ENCODE measurements around the gene HES2. TPM values are rescaled to one million over a fixed set of nuclear protein-coding genes. Genes with fewer than 3 reads are reported as not detected.
"Not testable (repeated sequence)": the region's sequence is repeated elsewhere in the genome, so short reads cannot be mapped to it uniquely, and the experiment has no call there.

HES2 gene
- total and polyA plus RNA-seq, 7 experiments from 2014 or later, result 0.56 TPM; not detected in 6

DNA sequence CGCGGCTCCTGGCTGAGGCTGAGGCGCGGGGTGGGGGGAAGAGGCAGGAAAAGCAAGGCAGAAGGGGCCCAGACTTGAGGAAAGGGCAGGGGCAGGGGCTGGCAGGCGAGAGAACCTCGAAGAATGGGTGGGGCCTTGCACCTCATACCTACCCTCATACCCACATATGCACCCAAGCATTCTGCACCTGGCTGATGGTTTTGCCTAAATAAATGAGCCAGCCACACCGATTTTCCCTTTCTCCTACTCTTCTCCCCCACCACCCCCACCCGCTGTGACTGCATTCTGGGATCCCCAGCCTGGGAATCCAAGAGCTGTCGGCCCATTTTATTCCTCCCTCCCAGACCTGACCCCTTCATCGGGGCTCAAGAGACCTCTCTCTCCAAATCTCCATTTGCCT is 30.8 kb upstream of the HES2 start:
- peaks cover 26 to 74% (median 28%) of the 10 kb centered on the region in 5 donors for H3K27me3 Mint-ChIP-seq
- H3K9me3 Mint-ChIP-seq; H3K4me3 ChIP-seq (ENCODE audit: low read length); H3K27ac ChIP-seq (ENCODE audit: low read depth, low read length); ATAC-seq; intact Hi-C loops (cut with micrococcal nuclease); H3K36me3 ChIP-seq (ENCODE audit: control insufficient read depth in 2 of 3, insufficient read depth in 3 of 3, low read length in 3 of 3); H3K36me3 Mint-ChIP-seq; H3K9me3 ChIP-seq (ENCODE audit: control insufficient read depth in 2 of 3, low read length in 3 of 3); DNase-seq: not testable (repeated sequence)
- peak overlapping the region in 1 of 9 donors; percentile 51 for H3K27ac Mint-ChIP-seq
- POLR2A ChIA-PET, result interaction anchor here (12.7 kb wide), 1 partner anchor 13 kb away, joined by 165 read pairs; the partner anchor contains the start of gene TNFRSF25
- peaks cover 4 to 19% of the 10 kb centered on the region in 2 donors for H3K4me1 ChIP-seq (ENCODE audit: control insufficient read depth in 2 of 2, insufficient read depth in 2 of 2, low read length in 2 of 2)
- peaks cover 4 to 12% of the 10 kb centered on the region in 2 donors for H3K27me3 ChIP-seq (ENCODE audit: control insufficient read depth in 2 of 2, insufficient read depth in 2 of 2, low read length in 2 of 2)
- H3K4me1 Mint-ChIP-seq, result peaks cover 15 to 32% (median 21%) of the 10 kb centered on the region in 7 donors
- CTCF ChIA-PET, result interaction anchor here (0.9 to 3.1 kb wide), 3 partner anchors 10 to 36 kb away, joined by 3 to 19 read pairs (median 4); no protein-coding TSS in a partner anchor
- peak overlapping the region in 1 of 10 donors; percentile 51 for H3K4me3 Mint-ChIP-seq

- no peak for DNase-seq
These were observed 30.3 kb upstream of the HES2 start for GRCh38 chr1:6450005-6450450.

DNA sequence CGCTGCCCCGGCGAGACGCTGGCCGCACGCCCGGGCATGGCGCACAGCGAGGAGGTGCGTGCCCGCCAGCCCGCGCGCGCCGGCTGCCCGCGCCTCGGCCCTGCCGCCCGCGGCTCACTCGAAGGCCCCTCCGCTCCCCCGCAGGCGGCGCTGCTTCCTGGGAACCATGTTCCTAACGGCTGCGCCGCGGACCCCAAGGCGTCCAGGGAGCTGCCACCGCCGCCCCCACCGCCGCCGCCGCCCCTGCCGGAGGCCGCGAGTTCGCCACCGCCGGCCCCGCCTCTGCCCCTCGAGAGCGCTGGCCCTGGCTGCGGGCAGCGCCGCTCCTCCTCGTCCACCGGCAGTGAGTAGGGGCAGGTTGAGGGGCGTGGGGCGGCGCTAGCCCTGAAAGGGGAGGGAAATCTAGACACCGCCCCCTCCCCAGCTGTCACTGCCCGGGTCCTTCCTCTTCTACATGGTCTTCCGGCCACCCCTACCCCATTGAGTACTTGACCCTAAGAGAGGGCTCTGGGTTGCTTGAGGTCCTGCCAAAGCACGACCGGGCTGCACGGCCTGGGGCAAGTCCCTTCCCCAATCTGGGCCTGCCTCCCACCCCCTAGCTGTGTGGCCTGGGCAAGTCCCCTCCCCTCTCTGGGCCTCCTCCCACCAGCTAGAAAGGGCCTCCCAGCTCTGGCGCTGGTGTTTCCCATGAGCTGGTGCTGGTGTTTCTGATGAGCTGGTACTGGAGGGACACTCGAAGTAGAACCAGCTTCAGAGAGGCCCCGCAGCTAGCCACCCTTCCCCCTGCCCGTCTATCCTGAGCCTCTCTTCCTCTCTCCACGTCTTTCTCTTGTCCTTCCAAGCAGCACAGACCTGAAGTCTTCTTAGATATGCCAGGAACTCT is 29.3 kb upstream of the HES2 start:
- ChIA-PET POLR2A (interaction anchor here (1.0 to 12.7 kb wide), 4 partner anchors 14 to 172 kb away, joined by 3 to 165 read pairs (median 3); partner anchors contain the start of genes HES2 and TNFRSF25), CTCF (interaction anchor here (1.1 to 3.1 kb wide), 7 partner anchors 11 to 97 kb away, joined by 3 to 19 read pairs (median 5); no protein-coding TSS in a partner anchor)
- peak overlapping the region; percentile 27 to 79 (median 46) for H3K4me3 Mint-ChIP-seq
- peaks cover 20 to 36% (median 25%) of the 10 kb centered on the region in 7 donors for H3K4me1 Mint-ChIP-seq
- peaks cover 0 to 4% (median 3%) of the 10 kb centered on the region in 5 donors for H3K36me3 Mint-ChIP-seq
- DNase-seq (peak in 5 of 9 donors; percentile 30 to 39 (median 35)), ATAC-seq (peak; percentile 45)
- H3K9me3 ChIP-seq (ENCODE audit: control insufficient read depth in 2 of 3, low read length in 3 of 3), result no peaks in the 10 kb centered on the region
- no peaks in the 10 kb centered on the region for H3K9me3 Mint-ChIP-seq
- H3K4me1 ChIP-seq (ENCODE audit: control insufficient read depth in 2 of 2, insufficient read depth in 2 of 2, low read length in 2 of 2), result peaks cover 4 to 19% of the 10 kb centered on the region in 2 donors
- intact Hi-C loops (cut with micrococcal nuclease), result loop anchor here (1.0 to 5.0 kb wide), 3 partner anchors 11 to 38 kb away; no protein-coding TSS in a partner anchor
- H3K27me3 Mint-ChIP-seq, result peaks cover 34 to 76% (median 39%) of the 10 kb centered on the region in 5 donors
- H3K27ac Mint-ChIP-seq, result peak overlapping the region in 2 of 9 donors; percentile 6 to 12
- H3K27ac ChIP-seq (ENCODE audit: low read depth, low read length), result no peak overlapping the region
- peaks cover 4 to 12% of the 10 kb centered on the region in 2 donors for H3K27me3 ChIP-seq (ENCODE audit: control insufficient read depth in 2 of 2, insufficient read depth in 2 of 2, low read length in 2 of 2)
- H3K4me3 ChIP-seq (ENCODE audit: low read length), result no peak overlapping the region
- H3K36me3 ChIP-seq (ENCODE audit: control insufficient read depth in 2 of 3, insufficient read depth in 3 of 3, low read length in 3 of 3), result no peaks in the 10 kb centered on the region

More at GRCh38 chr1:6450005-6450450, 30.3 kb upstream of the HES2 start:
- H3K27me3 ChIP-seq (ENCODE audit: control insufficient read depth in 2 of 2, insufficient read depth in 2 of 2, low read length in 2 of 2), result peaks cover 4 to 12% of the 10 kb centered on the region in 2 donors
- no peak overlapping the region for H3K27ac ChIP-seq (ENCODE audit: low read depth, low read length)
- H3K9me3 ChIP-seq (ENCODE audit: control insufficient read depth in 2 of 3, low read length in 3 of 3), result no peaks in the 10 kb centered on the region
- ATAC-seq, result no peak
- peak overlapping the region in 5 of 10 donors; percentile 16 to 79 (median 54) for H3K4me3 Mint-ChIP-seq
- ChIA-PET CTCF (interaction anchor here (1.0 to 3.1 kb wide), 7 partner anchors 10 to 96 kb away, joined by 3 to 19 read pairs (median 4); no protein-coding TSS in a partner anchor), POLR2A (interaction anchor here (1.0 to 12.7 kb wide), 3 partner anchors 13 to 171 kb away, joined by 3 to 165 read pairs (median 3); partner anchors contain the start of gene TNFRSF25)
- peaks cover 0 to 3% (median 0%) of the 10 kb centered on the region in 5 donors for H3K36me3 Mint-ChIP-seq
- no peak overlapping the region for H3K4me3 ChIP-seq (ENCODE audit: low read length)
- no peaks in the 10 kb centered on the region for H3K36me3 ChIP-seq (ENCODE audit: control insufficient read depth in 2 of 3, insufficient read depth in 3 of 3, low read length in 3 of 3)
- peaks cover 28 to 75% (median 30%) of the 10 kb centered on the region in 5 donors for H3K27me3 Mint-ChIP-seq
- H3K4me1 Mint-ChIP-seq, result peaks cover 16 to 33% (median 22%) of the 10 kb centered on the region in 7 donors
- intact Hi-C loops (cut with micrococcal nuclease), result no loop called here
- H3K27ac Mint-ChIP-seq, result no peak overlapping the region
- H3K9me3 Mint-ChIP-seq, result no peaks in the 10 kb centered on the region
- H3K4me1 ChIP-seq (ENCODE audit: control insufficient read depth in 2 of 2, insufficient read depth in 2 of 2, low read length in 2 of 2), result peaks cover 4 to 19% of the 10 kb centered on the region in 2 donors

DNA sequence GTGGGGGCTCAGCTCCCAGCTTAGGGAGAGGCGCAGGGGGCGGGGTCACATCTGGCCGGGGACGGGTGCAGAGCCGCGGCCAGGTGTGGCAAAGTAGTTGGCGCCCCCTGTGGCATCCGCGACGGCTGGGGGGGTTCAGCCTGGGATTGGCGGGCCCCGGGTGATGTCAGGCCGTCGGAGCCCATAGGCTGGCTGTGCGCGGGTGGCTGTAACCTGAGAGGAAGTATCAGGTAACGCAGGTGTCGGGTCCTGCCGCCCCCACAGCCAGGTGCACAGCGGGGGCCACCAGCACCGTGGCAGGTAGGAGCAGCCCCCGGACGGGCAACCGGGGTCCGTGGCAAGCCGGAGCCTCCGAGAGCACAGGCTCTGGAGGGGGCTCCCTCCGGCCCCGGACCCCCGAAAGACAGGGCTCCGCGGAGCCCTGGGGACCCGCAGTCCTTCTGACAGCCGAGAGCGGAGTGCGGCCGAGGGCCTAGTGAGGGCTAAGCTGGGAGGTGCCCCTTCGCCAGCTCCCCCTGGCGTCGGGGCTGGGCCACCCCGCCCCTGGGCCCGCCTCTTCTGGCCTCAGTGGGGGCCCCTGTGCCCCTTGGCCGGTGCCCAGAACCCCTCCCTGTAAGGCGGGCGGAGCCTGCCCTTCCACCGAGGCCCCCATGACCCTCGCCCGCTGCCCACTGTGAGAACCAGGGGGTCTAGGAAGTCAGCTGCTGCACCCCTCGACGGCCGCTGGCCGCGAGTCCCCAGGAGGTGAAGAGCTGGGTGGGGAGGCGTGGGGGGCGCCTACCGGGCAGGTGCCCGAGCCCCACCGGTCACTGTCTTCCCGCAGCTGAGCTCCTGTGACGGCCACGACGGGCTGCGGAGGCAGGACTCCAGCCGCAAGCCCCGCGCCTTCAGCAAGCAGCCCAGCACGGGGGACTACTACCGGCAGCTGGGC is 28.4 kb upstream of the HES2 start:
- no peak overlapping the region for H3K27ac ChIP-seq (ENCODE audit: low read depth, low read length)
- POLR2A ChIA-PET, result interaction anchor here (1.1 to 12.7 kb wide), 3 partner anchors 15 to 38 kb away, joined by 3 to 165 read pairs (median 3); partner anchors contain the start of genes HES2 and TNFRSF25
- H3K36me3 Mint-ChIP-seq, result peaks cover 0 to 4% (median 0%) of the 10 kb centered on the region in 5 donors
- H3K27me3 ChIP-seq (ENCODE audit: control insufficient read depth in 2 of 2, insufficient read depth in 2 of 2, low read length in 2 of 2), result peaks cover 4 to 12% of the 10 kb centered on the region in 2 donors
- no peaks in the 10 kb centered on the region for H3K9me3 ChIP-seq (ENCODE audit: control insufficient read depth in 2 of 3, low read length in 3 of 3)
- peaks cover 26 to 67% (median 32%) of the 10 kb centered on the region in 5 donors for H3K27me3 Mint-ChIP-seq
- H3K4me1 Mint-ChIP-seq, result peaks cover 13 to 30% (median 18%) of the 10 kb centered on the region in 7 donors
- peak overlapping the region; percentile 35 to 79 (median 66) for H3K4me3 Mint-ChIP-seq
- intact Hi-C loops (cut with micrococcal nuclease), result loop anchor here (1.0 to 5.0 kb wide), 3 partner anchors 12 to 39 kb away; no protein-coding TSS in a partner anchor
- H3K9me3 Mint-ChIP-seq, result no peaks in the 10 kb centered on the region
- CTCF ChIA-PET, result interaction anchor here (0.9 to 3.1 kb wide), 4 partner anchors 25 to 98 kb away, joined by 3 to 19 read pairs (median 4); no protein-coding TSS in a partner anchor
- H3K4me3 ChIP-seq (ENCODE audit: low read length), result peak overlapping the region; percentile 24
- DNase-seq (peak in 8 of 9 donors; percentile 29 to 70 (median 51)), ATAC-seq (peak; percentile 75)
- peaks cover 4 to 19% of the 10 kb centered on the region in 2 donors for H3K4me1 ChIP-seq (ENCODE audit: control insufficient read depth in 2 of 2, insufficient read depth in 2 of 2, low read length in 2 of 2)
- H3K27ac Mint-ChIP-seq, result no peak overlapping the region
- no peaks in the 10 kb centered on the region for H3K36me3 ChIP-seq (ENCODE audit: control insufficient read depth in 2 of 3, insufficient read depth in 3 of 3, low read length in 3 of 3)

GRCh38 chr1:6447016-6447817 is 27.5 kb upstream of the HES2 start:
- intact Hi-C loops (cut with micrococcal nuclease), result loop anchor here in 1 of 2 donors (5.0 kb wide), 1 partner anchor 40 kb away; no protein-coding TSS in a partner anchor
- peaks cover 4 to 19% of the 10 kb centered on the region in 2 donors for H3K4me1 ChIP-seq (ENCODE audit: control insufficient read depth in 2 of 2, insufficient read depth in 2 of 2, low read length in 2 of 2)
- ATAC-seq (no peak), DNase-seq (no peak)
- H3K36me3 ChIP-seq (ENCODE audit: control insufficient read depth in 2 of 3, insufficient read depth in 3 of 3, low read length in 3 of 3), result no peaks in the 10 kb centered on the region
- Mint-ChIP-seq H3K9me3 (no peaks in the 10 kb centered on the region), H3K4me3 (peak overlapping the region; percentile 35 to 79 (median 66)), H3K4me1 (peaks cover 13 to 30% (median 18%) of the 10 kb centered on the region in 7 donors), H3K27ac (no peak overlapping the region), H3K36me3 (peaks cover 0 to 4% (median 0%) of the 10 kb centered on the region in 5 donors), H3K27me3 (peaks cover 24 to 62% (median 27%) of the 10 kb centered on the region in 5 donors)
- peaks cover 4 to 9% of the 10 kb centered on the region in 2 donors for H3K27me3 ChIP-seq (ENCODE audit: control insufficient read depth in 2 of 2, insufficient read depth in 2 of 2, low read length in 2 of 2)
- H3K9me3 ChIP-seq (ENCODE audit: control insufficient read depth in 2 of 3, low read length in 3 of 3), result no peaks in the 10 kb centered on the region
- no peak overlapping the region for H3K27ac ChIP-seq (ENCODE audit: low read depth, low read length)
- CTCF ChIA-PET, result interaction anchor here (1.8 kb wide), 1 partner anchor 13 kb away, joined by 5 read pairs; no protein-coding TSS in a partner anchor
- peak overlapping the region; percentile 24 for H3K4me3 ChIP-seq (ENCODE audit: low read length)
- POLR2A ChIA-PET, result interaction anchor here (0.6 to 12.7 kb wide), 3 partner anchors 16 to 38 kb away, joined by 3 to 165 read pairs (median 3); partner anchors contain the start of gene TNFRSF25
